Tibial nerve (tissue), 4 donors: Measurements from ENCODE around the gene BIRC2. TPM values are rescaled to one million over a fixed set of nuclear protein-coding genes. Genes with fewer than 3 reads are reported as not detected.
A peak's percentile ranks its signal among the peaks of the same experiment; 100 is the strongest.

ENCODE experiments used
- DNase-seq, 2 donors: peaks; one replicate each; pipeline ENCODE4 v3.0.0-alpha.2; 2019; ENCODE audit warnings: low spot score in 2 of 2
- H3K27ac ChIP-seq, 4 donors: fragments of 200-600 bp; sonication (generic) in 3 of 4; one replicate each; pipeline ENCODE4 v1.5.1; 2017 to 2019; ENCODE audit warnings: mild to moderate bottlenecking in 1 of 4
- H3K27me3 ChIP-seq, 2 donors: fragments of 200-600 bp; sonication (generic) in 1 of 2; one replicate each; pipeline versions ENCODE4 v1.5.1 to v1.6.0; 2017 to 2019
- H3K36me3 ChIP-seq, 3 donors: fragments of 200-600 bp; sonication (generic); one replicate each; pipeline ENCODE4 v1.5.1; 2018 to 2019
- H3K4me1 ChIP-seq, 4 donors: fragments of 200-600 bp; sonication (generic) in 3 of 4; one replicate each; pipeline ENCODE4 v1.5.1; 2017 to 2019
- H3K4me3 ChIP-seq, 4 donors: fragments of 200-600 bp; sonication (generic) in 3 of 4; one replicate each; pipeline ENCODE4 v1.5.1; 2017 to 2019; ENCODE audit warnings: mild to moderate bottlenecking in 1 of 4, moderate library complexity in 1 of 4
- H3K9me3 ChIP-seq, 4 donors: fragments of 200-600 bp; sonication (generic) in 3 of 4; one replicate each; pipeline ENCODE4 v1.5.1; 2017 to 2019
- CTCF ChIP-seq, 5 experiments: fragments of 200-600 bp in 3 of 5; fragments of 450-650 bp in 2 of 5; sonication (generic) in 3 of 5; IDR thresholded peaks; one replicate each; pipeline ENCODE4 v1.5.1; 2016 to 2019; ENCODE audit warnings: antibody characterized with exemption in 5 of 5, mild to moderate bottlenecking in 3 of 5, moderate library complexity in 2 of 5
- EP300 ChIP-seq, 2 donors: sonication (generic); formaldehyde crosslinking; IDR thresholded peaks; one replicate each; pipeline ENCODE4 v1.6.1; 2017; ENCODE audit warnings: antibody characterized with exemption in 2 of 2, mild to moderate bottlenecking in 1 of 2
- POLR2A ChIP-seq, 2 donors: fragments of 450-650 bp; IDR thresholded peaks; one replicate each; pipeline ENCODE4 v1.6.1; 2017; ENCODE audit warnings: antibody characterized with exemption in 2 of 2, mild to moderate bottlenecking in 2 of 2, moderate library complexity in 2 of 2
- WGBS, 2 donors: methylation state at CpG; one replicate each; pipeline ENCODE4 v1.1.5; 2018; 5-methylcytosine and 5-hydroxymethylcytosine counted together
- total RNA-seq, 4 donors: library from RNA; depleted of rRNA; stranded (reverse); fragments of >200 nt; gene quantifications; one replicate each; pipeline ENCODE4 v1.1.0, GENCODE V29; 2016

Gene BIRC2
- total RNA-seq, 4 donors from 2014 or later: 39.0 to 74.5 (median 51.4) TPM

- no peaks in the 10 kb centered on the region for H3K27me3 ChIP-seq
- H3K9me3 ChIP-seq: no peaks in the 10 kb centered on the region
- peak overlapping the region; percentile 78 to 91 (median 89) for H3K27ac ChIP-seq
- H3K4me3 ChIP-seq: peak overlapping the region; percentile 48 to 66 (median 56)
- peaks cover 0 to 62% (median 32%) of the 10 kb centered on the region in 4 donors for H3K4me1 ChIP-seq
- TF ChIP-seq EP300 (IDR thresholded peaks at IDR 0.05) (no peak), CTCF (IDR thresholded peaks at IDR 0.05) (no peak)
- 36 to 47% methylated on average over 7 of the region's 7 CpGs for WGBS, 2 donors
- no peak for DNase-seq
- H3K36me3 ChIP-seq: no peaks in the 10 kb centered on the region
Observed at GRCh38 chr11:102317768-102318103, 29.3 kb upstream of the BIRC2 start.

DNA sequence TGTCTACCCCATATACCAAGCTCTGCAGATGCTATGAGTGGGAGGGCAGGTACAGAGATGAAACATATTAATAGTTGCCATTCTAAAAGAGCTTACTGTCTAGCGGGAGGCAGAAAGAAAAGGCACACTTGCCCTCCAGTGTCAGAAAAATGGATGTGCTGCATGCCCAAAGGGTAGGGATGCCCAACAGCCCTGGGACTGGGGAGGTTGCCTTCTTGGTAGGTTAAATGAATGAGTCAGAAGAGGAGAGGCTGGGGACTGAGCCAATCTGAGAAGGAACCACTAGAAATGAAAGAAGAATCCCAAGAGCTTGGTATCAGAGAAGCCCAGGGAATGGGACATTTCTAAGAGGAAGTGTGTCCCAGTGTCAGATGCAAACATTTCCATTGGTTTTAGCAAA, 28.5 kb upstream of the BIRC2 start:
- no peaks in the 10 kb centered on the region for H3K36me3 ChIP-seq
- no peak for TF ChIP-seq POLR2A (IDR thresholded peaks at IDR 0.05)
- TF ChIP-seq CTCF (IDR thresholded peaks at IDR 0.05): no peak
- TF ChIP-seq EP300 (IDR thresholded peaks at IDR 0.05): no peak
- no peak for DNase-seq
- peak overlapping the region; percentile 78 to 91 (median 89) for H3K27ac ChIP-seq
- no peaks in the 10 kb centered on the region for H3K9me3 ChIP-seq
- no peaks in the 10 kb centered on the region for H3K27me3 ChIP-seq
- peaks cover 0 to 65% (median 30%) of the 10 kb centered on the region in 4 donors for H3K4me1 ChIP-seq
- WGBS, 2 donors: 70 to 82% methylated on average over 1 of the region's 1 CpG
- peak overlapping the region; percentile 5 to 66 (median 53) for H3K4me3 ChIP-seq

DNA sequence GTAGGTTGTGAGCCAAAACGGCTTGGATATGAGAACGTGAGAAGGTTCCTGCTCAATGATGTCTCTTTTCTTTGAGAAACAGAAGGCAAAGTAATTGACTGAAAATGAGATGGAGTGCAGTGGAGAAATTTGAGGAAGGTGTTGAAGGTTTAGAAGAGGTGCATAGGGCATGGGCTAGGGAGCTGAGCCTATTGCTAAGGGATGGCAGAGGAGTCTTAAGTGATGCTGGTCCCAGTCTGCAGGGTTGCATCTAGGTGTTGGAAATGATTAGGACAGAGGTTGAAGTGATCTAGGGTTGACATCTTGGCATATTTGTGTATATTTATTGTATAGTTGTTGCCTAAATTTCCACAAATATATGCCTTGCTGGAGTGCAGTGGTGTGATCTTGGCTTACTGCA, 27.5 kb upstream of the BIRC2 start:
- TF ChIP-seq EP300 (IDR thresholded peaks at IDR 0.05) (no peak), POLR2A (IDR thresholded peaks at IDR 0.05) (no peak), CTCF (IDR thresholded peaks at IDR 0.05) (no peak)
- Histone ChIP-seq H3K36me3 (no peaks in the 10 kb centered on the region), H3K4me3 (peak overlapping the region in 2 of 4 donors; percentile 58 to 66), H3K9me3 (no peaks in the 10 kb centered on the region), H3K4me1 (peaks cover 0 to 67% (median 28%) of the 10 kb centered on the region in 4 donors), H3K27ac (peak overlapping the region; percentile 74 to 91 (median 89)), H3K27me3 (no peaks in the 10 kb centered on the region)
- no peak for DNase-seq
- 75 to 76% methylated on average over 2 of the region's 2 CpGs for WGBS, 2 donors

GRCh38 chr11:102320188-102320587, 26.8 kb upstream of the BIRC2 start:
- no peak for DNase-seq
- peaks cover 0 to 68% (median 26%) of the 10 kb centered on the region in 4 donors for H3K4me1 ChIP-seq
- H3K36me3 ChIP-seq: no peaks in the 10 kb centered on the region
- H3K9me3 ChIP-seq: no peaks in the 10 kb centered on the region
- H3K4me3 ChIP-seq: peak overlapping the region in 3 of 4 donors; percentile 1 to 66 (median 2)
- peak overlapping the region; percentile 74 to 91 (median 89) for H3K27ac ChIP-seq
- no peaks in the 10 kb centered on the region for H3K27me3 ChIP-seq
- TF ChIP-seq EP300 (IDR thresholded peaks at IDR 0.05): no peak
- no peak for TF ChIP-seq POLR2A (IDR thresholded peaks at IDR 0.05)
- no peak for TF ChIP-seq CTCF (IDR thresholded peaks at IDR 0.05)

DNA sequence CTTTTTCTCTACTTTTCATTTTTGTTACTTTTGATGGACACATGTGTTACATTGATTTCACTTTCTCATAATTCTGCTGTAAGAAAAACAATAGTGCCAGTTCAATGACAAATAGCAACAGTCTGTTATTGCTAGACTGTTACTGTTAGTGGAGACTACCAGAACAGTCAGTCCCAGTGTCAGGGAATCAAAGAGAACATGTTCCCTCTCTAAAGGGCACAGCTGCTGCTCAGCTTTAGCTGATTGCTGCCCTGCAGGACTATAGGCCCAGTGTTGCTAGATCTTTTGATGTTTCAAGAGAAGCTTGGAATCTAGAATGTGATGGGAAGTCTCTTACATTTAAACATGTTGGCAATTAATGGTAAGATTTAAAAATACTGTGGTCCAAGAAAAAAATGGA, 26.3 kb upstream of the BIRC2 start:
- peak overlapping the region; percentile 74 to 91 (median 89) for H3K27ac ChIP-seq
- no peaks in the 10 kb centered on the region for H3K36me3 ChIP-seq
- DNase-seq: no peak
- peaks cover 0 to 68% (median 26%) of the 10 kb centered on the region in 4 donors for H3K4me1 ChIP-seq
- TF ChIP-seq EP300 (IDR thresholded peaks at IDR 0.05) (peak; percentile 60 to 83), CTCF (IDR thresholded peaks at IDR 0.05) (no peak), POLR2A (IDR thresholded peaks at IDR 0.05) (no peak)
- no peaks in the 10 kb centered on the region for H3K9me3 ChIP-seq
- no peaks in the 10 kb centered on the region for H3K27me3 ChIP-seq
- H3K4me3 ChIP-seq: peak overlapping the region in 1 of 4 donors; percentile 1
